Measurements from ENCODE around the gene CDH1. TPM values are rescaled to one million over a fixed set of nuclear protein-coding genes. Genes with fewer than 3 reads are reported as not detected.

The CDH1 gene
- total RNA-seq, 4 donors from 2014 or later: 0.26 to 30.0 (median 2.6) TPM

DNA sequence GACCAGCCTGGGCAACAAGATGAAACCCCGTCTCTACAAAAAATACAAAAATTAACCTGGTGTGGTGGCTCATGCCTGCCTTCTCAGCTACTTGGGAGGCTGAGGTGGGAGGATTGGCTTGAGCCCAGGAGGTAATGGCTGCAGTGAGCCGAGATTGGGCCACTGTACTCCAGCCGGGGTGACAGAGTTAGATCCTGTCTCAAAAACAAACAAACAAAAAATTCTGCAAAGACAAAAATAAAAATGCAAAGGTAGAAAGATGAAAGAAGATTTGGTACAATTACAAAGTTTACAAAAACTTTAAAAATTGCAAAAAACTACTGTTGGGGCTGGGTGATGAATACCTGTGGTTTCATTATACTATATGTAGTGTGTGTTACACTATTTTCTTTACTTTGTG, 5.5 kb upstream of the CDH1 start:
- H3K36me3 ChIP-seq: no peaks in the 10 kb centered on the region
- intact Hi-C loops (cut with DNase I; ENCODE audit: low total_unique reads): no loop called here
- DNase-seq: no peak
- H3K4me3 ChIP-seq: no peak overlapping the region
- H3K27me3 ChIP-seq: peaks cover 0 to 8% of the 10 kb centered on the region in 2 donors
- H3K27ac ChIP-seq: no peak overlapping the region
- no peaks in the 10 kb centered on the region for H3K9me3 ChIP-seq
- TF ChIP-seq, protein P1, sequence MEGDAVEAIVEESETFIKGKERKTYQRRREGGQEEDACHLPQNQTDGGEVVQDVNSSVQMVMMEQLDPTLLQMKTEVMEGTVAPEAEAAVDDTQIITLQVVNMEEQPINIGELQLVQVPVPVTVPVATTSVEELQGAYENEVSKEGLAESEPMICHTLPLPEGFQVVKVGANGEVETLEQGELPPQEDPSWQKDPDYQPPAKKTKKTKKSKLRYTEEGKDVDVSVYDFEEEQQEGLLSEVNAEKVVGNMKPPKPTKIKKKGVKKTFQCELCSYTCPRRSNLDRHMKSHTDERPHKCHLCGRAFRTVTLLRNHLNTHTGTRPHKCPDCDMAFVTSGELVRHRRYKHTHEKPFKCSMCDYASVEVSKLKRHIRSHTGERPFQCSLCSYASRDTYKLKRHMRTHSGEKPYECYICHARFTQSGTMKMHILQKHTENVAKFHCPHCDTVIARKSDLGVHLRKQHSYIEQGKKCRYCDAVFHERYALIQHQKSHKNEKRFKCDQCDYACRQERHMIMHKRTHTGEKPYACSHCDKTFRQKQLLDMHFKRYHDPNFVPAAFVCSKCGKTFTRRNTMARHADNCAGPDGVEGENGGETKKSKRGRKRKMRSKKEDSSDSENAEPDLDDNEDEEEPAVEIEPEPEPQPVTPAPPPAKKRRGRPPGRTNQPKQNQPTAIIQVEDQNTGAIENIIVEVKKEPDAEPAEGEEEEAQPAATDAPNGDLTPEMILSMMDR (IDR thresholded peaks at IDR 0.05): no peak
- TF ChIP-seq POLR2A (IDR thresholded peaks at IDR 0.05): no peak
- no peaks in the 10 kb centered on the region for H3K4me1 ChIP-seq

DNA sequence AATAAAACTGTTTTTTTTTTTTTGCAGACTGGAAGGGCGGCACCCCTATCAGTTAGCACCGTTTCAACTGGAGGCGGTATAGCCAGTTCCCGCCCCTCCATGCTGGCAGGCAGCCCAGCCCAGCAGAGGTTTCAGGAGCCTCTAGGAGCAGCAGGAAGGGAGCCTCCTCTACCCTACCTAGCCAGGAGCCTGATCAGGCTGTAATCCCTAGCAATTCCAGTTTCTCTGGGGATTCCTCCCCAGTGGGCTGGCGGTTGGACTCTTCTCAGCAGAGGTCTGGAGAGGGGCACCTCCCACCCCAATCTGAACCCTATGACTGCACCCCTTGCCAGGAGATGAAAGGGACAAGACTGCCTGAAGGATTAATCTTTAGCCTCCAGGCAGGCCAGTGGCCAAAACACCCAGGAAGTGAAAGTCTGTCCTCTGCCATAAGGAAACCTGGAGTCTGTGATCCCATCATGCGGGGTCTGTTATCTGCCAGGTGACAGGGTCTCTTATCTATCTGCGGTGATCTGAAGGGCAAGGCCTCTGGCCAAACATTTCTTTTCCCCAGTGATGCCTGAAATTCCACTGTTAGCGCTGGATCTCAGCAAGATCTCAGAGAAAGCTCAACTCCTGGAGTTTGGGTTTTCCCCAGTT, 4.9 kb upstream of the CDH1 start:
- Histone ChIP-seq H3K36me3 (no peaks in the 10 kb centered on the region), H3K27me3 (peaks cover 3 to 13% of the 10 kb centered on the region in 2 donors), H3K4me3 (no peak overlapping the region), H3K27ac (no peak overlapping the region), H3K9me3 (no peaks in the 10 kb centered on the region), H3K4me1 (peaks cover 0 to 2% of the 10 kb centered on the region in 2 donors)
- no peak for TF ChIP-seq POLR2A (IDR thresholded peaks at IDR 0.05)
- intact Hi-C loops (cut with DNase I; ENCODE audit: low total_unique reads): no loop called here
- DNase-seq: no peak

DNA sequence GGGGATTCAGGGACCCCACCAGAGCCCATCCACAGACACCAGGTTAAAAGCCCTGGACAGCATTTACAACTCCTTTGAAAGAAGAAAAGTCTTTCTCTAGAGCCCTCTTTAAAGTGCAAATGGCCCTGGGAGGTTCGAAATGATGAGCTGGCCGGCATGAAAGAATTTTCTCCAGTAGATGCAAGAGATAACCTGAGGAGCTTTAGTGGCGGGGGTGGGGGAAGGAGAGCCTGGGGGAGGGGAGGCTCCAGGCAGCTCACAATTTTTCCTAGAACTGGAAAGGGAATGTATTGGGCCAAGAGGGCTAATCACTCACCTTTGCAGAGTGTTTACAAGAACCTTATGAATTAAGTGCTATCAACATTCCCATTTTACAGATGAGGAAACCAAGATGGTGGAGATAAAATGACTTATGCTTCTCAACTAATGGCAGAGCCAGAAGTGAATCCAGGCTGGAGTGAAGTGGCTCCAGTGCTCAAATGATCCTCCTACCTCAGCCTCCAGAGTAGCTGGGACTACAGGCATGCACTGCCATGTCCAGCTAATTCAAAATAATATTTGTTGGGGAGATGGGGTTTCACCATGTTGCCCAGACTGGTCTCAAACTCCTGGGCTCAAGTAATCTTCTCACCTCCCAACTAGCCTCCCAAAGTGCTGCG, 4.2 kb upstream of the CDH1 start:
- TF ChIP-seq, protein P1 (IDR thresholded peaks at IDR 0.05): no peak
- no peak for TF ChIP-seq POLR2A (IDR thresholded peaks at IDR 0.05)
- intact Hi-C loops (cut with DNase I; ENCODE audit: low total_unique reads): no loop called here
- DNase-seq: no peak
- Histone ChIP-seq H3K9me3 (no peaks in the 10 kb centered on the region), H3K36me3 (no peaks in the 10 kb centered on the region), H3K27me3 (peaks cover 9 to 19% of the 10 kb centered on the region in 2 donors), H3K4me3 (no peak overlapping the region), H3K4me1 (peaks cover 0 to 7% of the 10 kb centered on the region in 2 donors), H3K27ac (no peak overlapping the region)

DNA sequence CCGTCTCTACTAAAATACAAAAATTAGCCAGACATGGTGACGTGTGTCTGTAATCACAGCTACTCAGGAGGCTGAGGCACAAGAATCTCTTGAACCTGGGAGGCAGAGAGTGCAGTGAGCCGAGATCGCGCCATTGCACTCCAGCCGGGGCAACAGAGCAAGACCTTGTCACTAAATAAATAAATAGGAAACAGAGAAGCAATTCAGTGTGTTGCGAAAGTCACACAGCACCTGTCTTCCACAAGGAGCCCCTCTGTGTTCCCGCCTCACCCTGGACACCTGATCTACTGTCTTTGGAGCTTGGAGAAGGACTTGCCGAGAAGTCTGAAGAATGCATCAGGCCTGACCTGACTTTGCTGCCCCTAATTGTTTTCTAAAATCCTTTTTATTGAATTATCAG, 3.5 kb upstream of the CDH1 start:
- H3K27ac ChIP-seq: no peak overlapping the region
- no peaks in the 10 kb centered on the region for H3K36me3 ChIP-seq
- H3K4me1 ChIP-seq: peaks cover 0 to 7% of the 10 kb centered on the region in 2 donors
- intact Hi-C loops (cut with DNase I; ENCODE audit: low total_unique reads): no loop called here
- TF ChIP-seq POLR2A (IDR thresholded peaks at IDR 0.05): no peak
- TF ChIP-seq, protein P1 (IDR thresholded peaks at IDR 0.05): no peak
- H3K4me3 ChIP-seq: no peak overlapping the region
- peaks cover 9 to 24% of the 10 kb centered on the region in 2 donors for H3K27me3 ChIP-seq
- no peaks in the 10 kb centered on the region for H3K9me3 ChIP-seq
- DNase-seq: no peak

DNA sequence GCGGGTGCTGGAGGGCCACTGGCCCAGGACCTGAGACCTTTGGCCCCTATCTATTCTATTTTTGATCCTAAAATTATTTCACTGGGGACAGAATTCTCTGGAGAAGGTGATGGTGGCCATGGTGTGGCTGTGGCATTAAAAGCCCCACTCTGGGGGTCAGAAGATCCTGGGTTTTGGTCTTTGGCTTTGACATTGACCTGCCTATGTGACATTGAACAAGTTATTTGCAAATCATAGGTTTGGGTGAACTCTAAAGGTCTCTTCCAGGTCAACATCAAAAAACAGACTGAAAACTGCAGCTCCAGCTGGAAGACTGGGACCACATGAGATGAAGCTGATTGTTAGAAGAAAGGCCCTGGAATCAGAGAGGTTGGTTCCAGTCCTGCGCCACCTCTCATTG, 2.3 kb upstream of the CDH1 start:
- Histone ChIP-seq H3K4me1 (peaks cover 0 to 7% of the 10 kb centered on the region in 2 donors), H3K36me3 (no peaks in the 10 kb centered on the region), H3K27me3 (peaks cover 9 to 21% of the 10 kb centered on the region in 2 donors), H3K27ac (no peak overlapping the region), H3K9me3 (no peaks in the 10 kb centered on the region), H3K4me3 (no peak overlapping the region)
- no peak for DNase-seq
- intact Hi-C loops (cut with DNase I; ENCODE audit: low total_unique reads): no loop called here
- TF ChIP-seq POLR2A (IDR thresholded peaks at IDR 0.05): no peak
- TF ChIP-seq, protein P1 (IDR thresholded peaks at IDR 0.05): no peak

All from uterus (tissue), 4 donors.